ENCODE data around the gene SLC49A4.

SLC49A4 gene

GRCh38 chr3:122924056-122924455 lies 129.2 kb downstream of the SLC49A4 start:
- no peaks in the 10 kb centered on the region for H3K9me3 ChIP-seq
- H3K36me3 ChIP-seq, result no peaks in the 10 kb centered on the region
- no peak for TF ChIP-seq CTCF (IDR thresholded peaks at IDR 0.05; ENCODE audit: low read depth, low read length)
- no peaks in the 10 kb centered on the region for H3K27me3 ChIP-seq
- no peak overlapping the region for H3K4me3 ChIP-seq (ENCODE audit: low read depth, low read length)
- DNase-seq, result no peak
- peaks cover 6% of the 10 kb centered on the region for H3K4me1 ChIP-seq

- no peak for DNase-seq
- Histone ChIP-seq H3K27me3 (no peaks in the 10 kb centered on the region), H3K4me1 (peaks cover 15% of the 10 kb centered on the region), H3K4me3 (ENCODE audit: low read depth, low read length) (no peak overlapping the region), H3K9me3 (no peaks in the 10 kb centered on the region), H3K36me3 (no peaks in the 10 kb centered on the region)
- no peak for TF ChIP-seq CTCF (IDR thresholded peaks at IDR 0.05; ENCODE audit: low read depth, low read length)
These were observed 130.9 kb downstream of the SLC49A4 start for GRCh38 chr3:122925756-122926155.

GRCh38 chr3:122926322-122926721 lies 131.5 kb downstream of the SLC49A4 start:
- no peaks in the 10 kb centered on the region for H3K36me3 ChIP-seq
- H3K27me3 ChIP-seq, result no peaks in the 10 kb centered on the region
- TF ChIP-seq CTCF (IDR thresholded peaks at IDR 0.05; ENCODE audit: low read depth, low read length), result no peak
- no peaks in the 10 kb centered on the region for H3K9me3 ChIP-seq
- peaks cover 15% of the 10 kb centered on the region for H3K4me1 ChIP-seq
- no peak overlapping the region for H3K4me3 ChIP-seq (ENCODE audit: low read depth, low read length)
- DNase-seq, result no peak

GRCh38 chr3:122926811-122927210 lies 131.9 kb downstream of the SLC49A4 start:
- TF ChIP-seq CTCF (IDR thresholded peaks at IDR 0.05; ENCODE audit: low read depth, low read length), result no peak
- Histone ChIP-seq H3K27me3 (no peaks in the 10 kb centered on the region), H3K36me3 (no peaks in the 10 kb centered on the region), H3K4me3 (ENCODE audit: low read depth, low read length) (no peak overlapping the region), H3K4me1 (peaks cover 17% of the 10 kb centered on the region), H3K9me3 (no peaks in the 10 kb centered on the region)
- no peak for DNase-seq

GRCh38 chr3:122927726-122928125 lies 132.9 kb downstream of the SLC49A4 start:
- Histone ChIP-seq H3K4me1 (peaks cover 18% of the 10 kb centered on the region), H3K9me3 (no peaks in the 10 kb centered on the region), H3K27me3 (no peaks in the 10 kb centered on the region), H3K36me3 (no peaks in the 10 kb centered on the region), H3K4me3 (ENCODE audit: low read depth, low read length) (no peak overlapping the region)
- no peak for TF ChIP-seq CTCF (IDR thresholded peaks at IDR 0.05; ENCODE audit: low read depth, low read length)
- no peak for DNase-seq

GRCh38 chr3:122928396-122929187 lies 133.7 kb downstream of the SLC49A4 start:
- Histone ChIP-seq H3K4me3 (ENCODE audit: low read depth, low read length) (no peak overlapping the region), H3K9me3 (no peaks in the 10 kb centered on the region), H3K4me1 (peaks cover 18% of the 10 kb centered on the region), H3K27me3 (no peaks in the 10 kb centered on the region), H3K36me3 (no peaks in the 10 kb centered on the region)
- DNase-seq, result no peak
- TF ChIP-seq CTCF (IDR thresholded peaks at IDR 0.05; ENCODE audit: low read depth, low read length), result no peak

Data from BE2C (cell line).